ENCODE data around the gene IER3.

Gene IER3

GRCh38 chr6:30703821-30704220 lies 40.5 kb downstream of the IER3 start:
- DNase-seq (ENCODE audit: low read depth, low spot score): no peak

- no peak for DNase-seq (ENCODE audit: low read depth, low spot score)
Observed at GRCh38 chr6:30703011-30703410, 41.3 kb downstream of the IER3 start.

DNA sequence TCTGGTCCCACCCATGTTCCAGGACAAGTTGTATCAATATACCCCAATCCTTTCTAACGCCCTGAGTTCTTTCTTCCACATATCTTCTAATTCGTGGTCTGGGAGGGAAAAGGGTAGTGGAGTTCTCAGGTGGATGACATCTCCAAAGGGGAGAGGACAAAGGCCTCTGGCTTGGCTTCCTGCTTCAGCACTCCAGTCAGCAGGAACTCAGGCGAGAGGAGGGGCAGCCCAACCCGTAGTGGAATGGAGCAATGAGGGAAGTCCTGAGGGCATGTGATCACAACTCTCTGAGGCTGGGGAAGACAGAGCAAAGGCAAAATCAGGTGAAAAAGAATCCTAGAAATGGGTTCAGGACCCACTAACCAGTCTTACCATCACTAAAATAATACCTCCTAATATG lies 44.0 kb downstream of the IER3 start:
- no peak for DNase-seq (ENCODE audit: low read depth, low spot score)

DNA sequence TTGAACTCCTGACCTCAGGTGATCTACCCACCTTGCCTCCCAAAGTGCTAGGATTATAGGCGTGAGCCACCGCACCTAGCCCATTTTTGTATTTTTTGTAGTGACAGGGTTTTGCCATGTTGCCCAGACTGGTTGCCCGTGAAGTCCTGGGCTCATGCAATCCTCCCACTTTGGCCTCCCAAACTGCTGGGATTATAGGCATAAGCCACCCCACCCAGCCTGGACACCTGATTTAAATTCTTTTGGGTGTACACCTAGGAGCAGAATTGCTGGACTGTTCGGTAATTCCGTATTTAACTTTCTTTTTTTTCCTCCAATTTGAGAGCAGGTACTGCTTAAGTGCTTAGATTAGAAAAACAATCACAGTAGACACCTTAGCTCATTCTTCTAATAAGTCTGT lies 47.9 kb downstream of the IER3 start:
- DNase-seq (ENCODE audit: low read depth, low spot score): no peak
